ENCODE data around the gene RIPPLY3.

RIPPLY3 gene

DNA sequence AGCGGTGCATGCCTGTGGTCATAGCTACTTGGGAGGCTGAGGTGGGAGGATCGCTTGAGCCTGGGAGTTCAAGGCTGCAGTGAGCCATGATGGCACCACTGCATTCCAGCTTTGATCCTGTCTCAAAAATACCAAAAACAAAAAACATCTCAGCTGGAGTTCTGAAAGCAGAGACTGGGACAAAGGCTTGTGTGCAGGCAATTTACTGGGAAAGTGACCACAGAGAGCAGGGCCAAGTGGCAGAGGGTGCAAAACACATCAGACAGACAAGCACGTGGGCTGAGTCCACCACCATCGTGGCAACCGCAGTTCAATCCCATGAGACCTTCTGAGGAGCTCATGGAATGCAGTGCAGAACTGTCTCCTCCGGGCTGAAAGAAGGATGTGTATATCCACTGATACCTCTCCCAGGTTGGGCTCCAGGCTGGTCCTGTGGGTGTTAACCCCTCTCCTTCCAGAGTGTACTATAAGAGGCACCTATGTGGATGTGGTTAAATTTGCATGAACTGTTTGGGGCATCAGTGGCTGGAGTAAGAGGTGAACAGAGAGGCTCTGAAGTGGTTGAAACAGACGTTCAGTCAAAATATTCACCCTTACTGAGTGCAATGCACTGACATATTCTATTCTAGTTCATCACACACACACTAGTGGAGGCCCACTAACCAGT, 55.6 kb downstream of the RIPPLY3 start:
- no peak for DNase-seq (ENCODE audit: low read depth in 2 of 2)

DNA sequence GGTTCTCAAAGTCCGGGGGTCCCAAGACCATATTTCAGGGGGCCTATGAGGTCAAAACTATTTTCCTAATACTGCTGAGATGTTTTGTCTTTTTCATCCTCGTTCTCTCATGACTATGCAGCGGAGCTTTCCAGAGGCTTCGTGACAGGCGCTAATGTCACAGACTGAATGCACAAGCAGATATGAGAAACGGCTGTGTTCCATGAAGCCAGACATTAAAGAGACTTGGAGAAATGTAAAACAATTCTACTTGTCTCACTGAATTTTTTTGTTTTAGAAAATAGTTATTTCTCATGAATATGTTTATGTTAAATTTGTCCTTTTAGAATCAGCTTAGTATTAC, 56.1 kb downstream of the RIPPLY3 start:
- no peak for DNase-seq (ENCODE audit: low read depth in 2 of 2)

DNA sequence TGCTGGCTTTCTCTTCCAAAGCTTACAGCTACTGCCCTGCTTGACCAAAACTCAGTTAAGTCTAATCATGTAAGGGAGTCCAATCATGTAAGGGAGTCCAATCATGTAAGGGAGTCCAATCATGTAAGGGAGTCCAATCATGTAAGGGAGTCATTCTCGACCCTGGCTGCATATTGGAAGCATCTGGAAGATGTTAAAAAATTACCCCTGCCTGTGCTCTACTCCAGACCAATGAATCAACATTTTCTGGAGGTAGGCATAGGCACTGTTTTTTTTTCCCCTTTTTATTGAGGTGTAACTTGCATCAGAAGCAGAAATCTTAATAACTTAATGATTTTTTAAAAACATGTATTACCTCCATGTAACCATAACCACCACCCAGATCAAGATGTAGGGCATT, 56.9 kb downstream of the RIPPLY3 start:
- no peak for DNase-seq (ENCODE audit: low read depth in 2 of 2)

DNA sequence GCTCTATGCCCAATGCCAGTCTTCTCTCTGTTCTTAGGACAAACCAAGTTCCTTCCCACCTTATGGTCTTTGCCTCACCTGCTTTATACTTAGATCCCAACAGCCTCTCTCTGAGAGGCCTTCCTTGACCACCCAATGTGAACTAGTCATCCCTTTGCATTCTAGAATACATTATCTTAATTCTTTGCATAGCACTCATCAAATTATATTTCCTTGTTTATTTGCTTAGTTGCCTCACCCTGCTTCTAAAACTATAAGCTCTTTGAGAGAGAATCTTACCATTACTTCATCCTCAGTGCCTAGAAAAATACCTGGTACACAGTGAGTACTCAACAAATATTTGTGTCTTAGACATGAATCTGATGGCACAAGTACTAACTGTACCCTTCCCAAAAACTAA, 58.3 kb downstream of the RIPPLY3 start:
- DNase-seq (ENCODE audit: low read depth in 2 of 2): no peak

DNA sequence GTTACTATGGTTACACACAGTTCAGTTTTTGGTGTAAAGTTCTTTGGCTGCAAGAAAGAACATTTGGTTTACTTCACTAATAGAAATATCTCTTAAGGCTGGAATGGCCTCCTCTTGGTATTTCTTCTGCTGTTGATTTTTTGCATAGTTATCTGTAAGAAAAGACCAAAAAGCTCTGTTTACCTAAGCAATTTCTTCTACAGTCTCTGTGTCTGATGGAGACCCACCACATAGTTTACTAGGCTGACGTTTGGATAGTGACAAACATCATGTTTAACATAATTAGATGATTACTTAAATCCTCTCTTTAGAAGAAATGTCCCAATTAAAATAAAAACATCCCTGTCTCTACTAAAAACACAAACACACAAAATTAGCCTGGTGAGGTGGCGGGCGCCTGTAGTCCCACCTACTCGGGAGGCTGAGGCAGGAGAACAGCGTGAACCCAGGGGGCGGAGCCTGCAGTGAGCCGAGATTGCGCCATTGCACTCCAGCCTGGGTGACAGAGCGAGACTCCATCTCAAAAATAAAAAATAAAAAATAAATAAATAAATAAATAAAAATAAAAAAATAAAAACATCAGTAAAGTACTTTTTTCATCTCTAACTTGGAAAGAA, 59.2 kb downstream of the RIPPLY3 start:
- no peak for DNase-seq (ENCODE audit: low read depth in 2 of 2)
